WTC11 (cell line): ENCODE results near the gene SMCO2.

Experiments used
- CTCF ChIP-seq: fragments of 200-600 bp; IDR thresholded peaks from 2 replicates; pipeline ENCODE4 v1.8.0; 2022; ENCODE audit warnings: antibody characterized with exemption
- E2F4 ChIP-seq: sonication (generic); formaldehyde crosslinking; IDR thresholded peaks from 2 replicates; pipeline ENCODE4 v1.8.1; 2022; ENCODE audit warnings: low read depth, mild to moderate bottlenecking, moderate library complexity, missing genetic modification reagents, borderline replicate concordance
- JUN ChIP-seq: sonication (generic); formaldehyde crosslinking; IDR thresholded peaks from 2 replicates; pipeline ENCODE4 v1.8.0; 2023; ENCODE audit warnings: mild to moderate bottlenecking, missing genetic modification reagents
- USF2 ChIP-seq: sonication (generic); formaldehyde crosslinking; IDR thresholded peaks from 2 replicates; pipeline ENCODE4 v1.8.1; 2023; ENCODE audit warnings: mild to moderate bottlenecking, missing genetic modification reagents, moderate library complexity
- ZMAT4 ChIP-seq: fragments of 250-450 bp; sonication (Bioruptor Pico); IDR thresholded peaks from 2 replicates; pipeline ENCODE4 v1.9.0; 2021; ENCODE audit warnings: mild to moderate bottlenecking
- ZNF138 ChIP-seq: sonication (generic); formaldehyde crosslinking; conservative IDR thresholded peaks from 2 replicates; pipeline ENCODE4 v1.8.1; 2022; ENCODE audit warnings: mild to moderate bottlenecking, moderate library complexity, missing genetic modification reagents
- ZNF423 ChIP-seq: fragments of 250-450 bp; sonication (Bioruptor Pico); IDR thresholded peaks from 2 replicates; pipeline ENCODE4 v2.1.2; 2022; ENCODE audit warnings: mild to moderate bottlenecking, moderate library complexity

GRCh38 chr12:27498149-27498548, 51.6 kb downstream of the SMCO2 start:
- TF ChIP-seq CTCF = no peak
- TF ChIP-seq ZNF138 (CRISPR knock-in tag) = no peak
- no peak for TF ChIP-seq E2F4 (CRISPR knock-in tag)
- TF ChIP-seq USF2 = no peak
- no peak for TF ChIP-seq JUN
- no peak for TF ChIP-seq ZMAT4 (CRISPR knock-in tag)
- no peak for TF ChIP-seq ZNF423 (CRISPR knock-in tag)
